GM12878 (cell line): Measurements from ENCODE around the gene C19orf47.

Experiments used
- ATF7 ChIP-seq: fragments of 450-650 bp; IDR thresholded peaks from 2 replicates; pipeline ENCODE4 v1.6.1; 2016; ENCODE audit warnings: low read depth, mild to moderate bottlenecking
- EED ChIP-seq: sonication (generic); IDR thresholded peaks from 2 replicates; pipeline ENCODE4 v1.6.1; 2016; ENCODE audit warnings: antibody characterized with exemption, low read depth
- EGR1 ChIP-seq, 2 experiments: IDR thresholded peaks; 1 replicate in 1 of 2; 2 replicates in 1 of 2; pipeline ENCODE4 v1.6.1; 2011 to 2012; ENCODE audit warnings: low read depth in 2 of 2, low read length in 2 of 2, borderline replicate concordance in 1 of 2, mild to moderate bottlenecking in 1 of 2, moderate library complexity in 1 of 2
- EP300 ChIP-seq, 2 experiments: fragments of 150-350 bp in 1 of 2; IDR thresholded peaks; 2 replicates each; pipeline ENCODE4 v1.6.1; 2011 to 2012; ENCODE audit warnings: low read depth in 2 of 2, low read length in 2 of 2, borderline replicate concordance in 1 of 2, improper control_type of control experiment in 1 of 2, inconsistent platforms in 1 of 2; ENCODE audit not compliant: control insufficient read depth in 1 of 2
- KLF5 ChIP-seq: fragments of 450-650 bp; IDR thresholded peaks from 2 replicates; pipeline ENCODE4 v1.6.1; 2014; ENCODE audit warnings: mild to moderate bottlenecking; ENCODE audit not compliant: partially characterized antibody
- POLR2A ChIP-seq: IDR thresholded peaks from 2 replicates; pipeline ENCODE4 v1.6.1; 2011; ENCODE audit warnings: low read depth, mild to moderate bottlenecking, low read length
- RFX5 ChIP-seq: IDR thresholded peaks from 2 replicates; pipeline ENCODE4 v1.6.1; 2011; ENCODE audit warnings: low read depth, low read length, improper control_type of control experiment
- SMC3 ChIP-seq: IDR thresholded peaks from 2 replicates; pipeline ENCODE4 v1.6.1; 2011; ENCODE audit warnings: low read length, improper control_type of control experiment, borderline replicate concordance
- SRF ChIP-seq, 2 experiments: IDR thresholded peaks; 2 replicates each; pipeline ENCODE4 v1.6.1; 2011; ENCODE audit warnings: low read depth in 2 of 2, low read length in 2 of 2, mild to moderate bottlenecking in 1 of 2, moderate library complexity in 1 of 2
- SUZ12 ChIP-seq: fragments of 200-600 bp; sonication (generic); IDR thresholded peaks from one replicate; pipeline ENCODE4 v1.6.1; 2018; ENCODE audit warnings: antibody characterized with exemption, mild to moderate bottlenecking; ENCODE audit not compliant: unreplicated experiment
- TF ChIP-seq, protein P1 (sequence below): fragments of 450-650 bp; IDR thresholded peaks from 2 replicates; pipeline ENCODE4 v1.6.1; 2017; ENCODE audit warnings: antibody characterized with exemption, mild to moderate bottlenecking, moderate library complexity
- TF ChIP-seq, protein P2 (sequence below), 3 experiments: IDR thresholded peaks in 2 of 3; conservative IDR thresholded peaks in 1 of 3; 2 replicates each; pipeline ENCODE4 v1.5.1; 2011; ENCODE audit warnings: low read depth in 3 of 3, low read length in 3 of 3, mild to moderate bottlenecking in 3 of 3, control low read depth in 2 of 3, moderate library complexity in 2 of 3, inconsistent platforms in 1 of 3, mixed read lengths in 1 of 3; ENCODE audit not compliant: control insufficient read depth in 2 of 3, insufficient read depth in 1 of 3; ENCODE audit errors: extremely low read depth in 1 of 3
- TF ChIP-seq, protein P3 (sequence below): IDR thresholded peaks from 2 replicates; pipeline ENCODE4 v1.6.1; 2011; ENCODE audit warnings: low read depth, low read length, improper control_type of control experiment, borderline replicate concordance

DNA sequence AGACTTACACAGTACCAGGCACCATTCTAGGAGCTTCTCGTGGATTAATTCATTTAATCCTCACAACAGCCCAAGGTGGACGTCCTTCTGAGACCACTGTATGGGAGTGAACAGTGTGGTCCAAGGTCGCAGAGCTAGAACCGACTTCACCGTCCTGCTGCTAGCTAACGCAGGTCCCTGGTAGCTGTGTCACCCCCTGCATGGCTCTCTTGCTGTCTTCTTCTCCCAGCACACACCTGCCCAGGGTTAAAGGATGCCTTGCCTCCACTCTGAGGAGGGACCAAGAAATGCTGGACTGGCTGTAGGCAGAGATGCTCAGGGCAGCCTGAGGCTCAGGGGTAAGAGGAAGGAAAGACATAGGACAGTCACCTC is 66.0 kb downstream of the C19orf47 start:
- TF ChIP-seq SUZ12 (no peak), ATF7 (no peak), POLR2A (no peak), EP300 (IDR thresholded peaks at IDR 0.05; ENCODE audit: borderline replicate concordance in 1 of 2, control insufficient read depth in 1 of 2, low read depth in 2 of 2, low read length in 2 of 2) (no peak), KLF5 (no peak), EGR1 (IDR thresholded peaks at IDR 0.05; ENCODE audit: borderline replicate concordance in 1 of 2, low read depth in 2 of 2, low read length in 2 of 2) (no peak), EED (no peak), RFX5 (no peak), SRF (IDR thresholded peaks at IDR 0.05; ENCODE audit: low read depth in 2 of 2, low read length in 2 of 2) (no peak), SMC3 (no peak)
- TF ChIP-seq, protein P1, sequence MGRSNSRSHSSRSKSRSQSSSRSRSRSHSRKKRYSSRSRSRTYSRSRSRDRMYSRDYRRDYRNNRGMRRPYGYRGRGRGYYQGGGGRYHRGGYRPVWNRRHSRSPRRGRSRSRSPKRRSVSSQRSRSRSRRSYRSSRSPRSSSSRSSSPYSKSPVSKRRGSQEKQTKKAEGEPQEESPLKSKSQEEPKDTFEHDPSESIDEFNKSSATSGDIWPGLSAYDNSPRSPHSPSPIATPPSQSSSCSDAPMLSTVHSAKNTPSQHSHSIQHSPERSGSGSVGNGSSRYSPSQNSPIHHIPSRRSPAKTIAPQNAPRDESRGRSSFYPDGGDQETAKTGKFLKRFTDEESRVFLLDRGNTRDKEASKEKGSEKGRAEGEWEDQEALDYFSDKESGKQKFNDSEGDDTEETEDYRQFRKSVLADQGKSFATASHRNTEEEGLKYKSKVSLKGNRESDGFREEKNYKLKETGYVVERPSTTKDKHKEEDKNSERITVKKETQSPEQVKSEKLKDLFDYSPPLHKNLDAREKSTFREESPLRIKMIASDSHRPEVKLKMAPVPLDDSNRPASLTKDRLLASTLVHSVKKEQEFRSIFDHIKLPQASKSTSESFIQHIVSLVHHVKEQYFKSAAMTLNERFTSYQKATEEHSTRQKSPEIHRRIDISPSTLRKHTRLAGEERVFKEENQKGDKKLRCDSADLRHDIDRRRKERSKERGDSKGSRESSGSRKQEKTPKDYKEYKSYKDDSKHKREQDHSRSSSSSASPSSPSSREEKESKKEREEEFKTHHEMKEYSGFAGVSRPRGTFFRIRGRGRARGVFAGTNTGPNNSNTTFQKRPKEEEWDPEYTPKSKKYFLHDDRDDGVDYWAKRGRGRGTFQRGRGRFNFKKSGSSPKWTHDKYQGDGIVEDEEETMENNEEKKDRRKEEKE: no peak
- TF ChIP-seq, protein P2, sequence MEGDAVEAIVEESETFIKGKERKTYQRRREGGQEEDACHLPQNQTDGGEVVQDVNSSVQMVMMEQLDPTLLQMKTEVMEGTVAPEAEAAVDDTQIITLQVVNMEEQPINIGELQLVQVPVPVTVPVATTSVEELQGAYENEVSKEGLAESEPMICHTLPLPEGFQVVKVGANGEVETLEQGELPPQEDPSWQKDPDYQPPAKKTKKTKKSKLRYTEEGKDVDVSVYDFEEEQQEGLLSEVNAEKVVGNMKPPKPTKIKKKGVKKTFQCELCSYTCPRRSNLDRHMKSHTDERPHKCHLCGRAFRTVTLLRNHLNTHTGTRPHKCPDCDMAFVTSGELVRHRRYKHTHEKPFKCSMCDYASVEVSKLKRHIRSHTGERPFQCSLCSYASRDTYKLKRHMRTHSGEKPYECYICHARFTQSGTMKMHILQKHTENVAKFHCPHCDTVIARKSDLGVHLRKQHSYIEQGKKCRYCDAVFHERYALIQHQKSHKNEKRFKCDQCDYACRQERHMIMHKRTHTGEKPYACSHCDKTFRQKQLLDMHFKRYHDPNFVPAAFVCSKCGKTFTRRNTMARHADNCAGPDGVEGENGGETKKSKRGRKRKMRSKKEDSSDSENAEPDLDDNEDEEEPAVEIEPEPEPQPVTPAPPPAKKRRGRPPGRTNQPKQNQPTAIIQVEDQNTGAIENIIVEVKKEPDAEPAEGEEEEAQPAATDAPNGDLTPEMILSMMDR (IDR thresholded peaks at IDR 0.05 in 2 of 3, conservative IDR thresholded peaks at IDR 0.05 in 1 of 3; ENCODE audit: control insufficient read depth in 2 of 3, extremely low read depth in 1 of 3, insufficient read depth in 1 of 3, low read depth in 3 of 3, low read length in 3 of 3): no peak
- TF ChIP-seq, protein P3, sequence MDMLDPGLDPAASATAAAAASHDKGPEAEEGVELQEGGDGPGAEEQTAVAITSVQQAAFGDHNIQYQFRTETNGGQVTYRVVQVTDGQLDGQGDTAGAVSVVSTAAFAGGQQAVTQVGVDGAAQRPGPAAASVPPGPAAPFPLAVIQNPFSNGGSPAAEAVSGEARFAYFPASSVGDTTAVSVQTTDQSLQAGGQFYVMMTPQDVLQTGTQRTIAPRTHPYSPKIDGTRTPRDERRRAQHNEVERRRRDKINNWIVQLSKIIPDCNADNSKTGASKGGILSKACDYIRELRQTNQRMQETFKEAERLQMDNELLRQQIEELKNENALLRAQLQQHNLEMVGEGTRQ: no peak
